Liver (tissue), 3 donors: ENCODE measurements around the gene ARHGAP19.

ENCODE experiments used
- CTCF ChIP-seq: fragments of 150-350 bp; IDR thresholded peaks from 2 replicates; pipeline ENCODE4 v1.5.1; 2017; ENCODE audit warnings: improper control_type of control experiment, low read depth, low read length; ENCODE audit not compliant: missing input control
- JUND ChIP-seq, 2 donors: IDR thresholded peaks; 2 replicates each; pipeline ENCODE4 v1.6.1; 2016; ENCODE audit warnings: antibody characterized with exemption in 2 of 2
- donor health status: healthy.
- donor health status: healthy.

DNA sequence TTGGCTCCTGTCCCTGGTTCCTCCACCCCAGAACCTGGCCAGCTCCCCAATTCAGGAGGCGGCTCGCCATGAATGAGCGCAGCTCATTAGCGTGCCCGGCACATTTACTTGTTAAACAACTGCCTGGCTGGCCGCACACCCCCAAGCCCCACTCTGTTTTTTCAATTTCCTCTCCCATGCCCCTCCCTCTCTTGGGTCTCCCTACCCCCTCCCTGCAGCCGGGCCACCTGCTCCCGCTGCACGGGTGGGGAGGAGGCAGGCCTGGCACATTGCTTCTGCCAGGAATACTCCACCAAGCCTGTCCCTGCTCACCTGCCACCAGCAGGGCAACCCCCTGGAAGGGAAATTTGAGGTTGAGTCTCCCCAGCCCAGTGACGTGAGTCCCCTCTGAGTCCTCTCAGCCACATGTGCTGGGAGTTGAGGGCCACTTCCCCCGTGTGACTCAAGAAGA, 104.2 kb downstream of the ARHGAP19 start:
- TF ChIP-seq CTCF (no peak), JUND (IDR thresholded peaks at IDR 0.05) (no peak)
